Activated gamma-delta T cell treated with anti-CD3 and anti-CD28 coated beads, Interleukin-2, amount 50 U/mL, for 16 hours (primary cell): ENCODE results near the gene SMC3.
"Not testable (repeated sequence)": the region's sequence is repeated elsewhere in the genome, so short reads cannot be mapped to it uniquely, and the experiment has no call there.

ENCODE experiments used
- DNase-seq: peaks from one replicate; pipeline ENCODE4 v3.0.0-alpha.2; 2020; ENCODE audit warnings: low read depth

SMC3 gene

DNA sequence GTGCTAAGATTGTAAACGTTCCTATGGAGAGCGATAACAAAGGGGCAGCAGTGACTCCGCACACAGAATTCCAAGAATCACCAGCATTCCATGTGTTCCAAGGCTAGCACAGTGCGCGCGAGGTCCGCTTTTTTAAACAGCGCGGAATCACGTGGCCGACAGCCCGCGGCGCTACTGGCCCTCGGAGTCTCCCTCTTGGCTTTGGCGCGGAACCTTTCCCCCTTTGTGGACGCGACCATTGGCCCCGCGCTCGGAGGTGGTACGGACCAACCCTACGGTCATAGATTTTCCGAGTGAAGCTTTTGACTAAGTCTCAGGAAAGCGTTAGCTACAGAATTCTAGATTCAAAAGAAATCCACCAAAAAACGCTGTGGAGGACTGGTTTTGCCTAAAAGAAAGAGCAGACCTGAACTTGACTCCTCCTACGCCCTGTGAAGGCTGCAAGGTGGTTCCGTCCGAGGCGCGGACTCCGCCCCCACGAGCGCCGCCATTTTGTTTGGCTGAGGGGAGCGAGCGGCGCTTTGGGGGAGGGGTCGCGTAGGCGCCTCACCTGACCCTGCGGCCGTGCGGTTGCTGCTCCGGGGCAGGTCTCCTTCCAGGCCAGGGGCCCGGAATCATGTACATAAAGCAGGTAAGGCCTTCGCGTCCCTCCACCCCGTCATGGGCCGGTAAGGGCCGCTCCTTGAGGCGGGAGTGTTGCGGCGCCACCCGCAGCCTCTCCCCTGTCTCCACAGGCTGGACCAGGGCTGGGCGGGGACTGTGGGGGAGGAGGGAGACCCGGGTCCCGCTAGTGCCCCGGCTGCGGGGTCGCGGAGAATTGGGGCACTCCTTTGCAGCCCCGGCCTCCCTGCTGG, at the start of gene SMC3:
SMC3 (plus strand) TSS at position 495 of the 854 bp plus-strand sequence; CDS start at position 617, 122 bp downstream.
- DNase-seq: peak; percentile 83

DNA sequence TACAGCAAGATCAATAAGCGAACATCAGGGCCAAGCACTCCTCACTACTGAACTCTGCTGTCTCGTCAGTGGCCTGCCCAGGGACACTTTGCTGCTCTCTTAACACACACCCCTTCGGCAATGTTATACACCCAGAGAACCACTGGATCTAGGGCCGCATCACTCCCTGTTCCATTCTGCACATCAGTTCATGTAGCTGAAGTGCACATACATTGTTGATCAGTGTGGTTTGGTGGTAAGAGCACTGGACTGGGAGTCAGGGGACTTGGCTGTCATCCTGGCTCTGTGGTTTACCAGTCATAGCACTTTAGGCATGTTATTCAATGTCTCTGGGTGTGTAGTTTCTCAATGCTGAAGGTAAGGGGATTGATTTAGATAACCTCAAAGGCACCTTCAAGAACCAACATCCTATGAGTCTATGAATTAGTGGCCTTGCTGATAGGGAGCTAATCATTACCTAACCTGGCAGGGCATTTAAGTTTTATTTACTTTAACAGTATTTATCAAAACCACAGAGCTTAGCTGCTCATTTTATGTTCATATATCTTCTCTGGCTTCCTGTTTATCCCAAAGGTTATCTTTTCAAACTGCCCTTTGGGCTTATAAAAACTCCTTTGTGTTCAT, 45.0 kb upstream of the SMC3 start:
- no peak for DNase-seq

DNA sequence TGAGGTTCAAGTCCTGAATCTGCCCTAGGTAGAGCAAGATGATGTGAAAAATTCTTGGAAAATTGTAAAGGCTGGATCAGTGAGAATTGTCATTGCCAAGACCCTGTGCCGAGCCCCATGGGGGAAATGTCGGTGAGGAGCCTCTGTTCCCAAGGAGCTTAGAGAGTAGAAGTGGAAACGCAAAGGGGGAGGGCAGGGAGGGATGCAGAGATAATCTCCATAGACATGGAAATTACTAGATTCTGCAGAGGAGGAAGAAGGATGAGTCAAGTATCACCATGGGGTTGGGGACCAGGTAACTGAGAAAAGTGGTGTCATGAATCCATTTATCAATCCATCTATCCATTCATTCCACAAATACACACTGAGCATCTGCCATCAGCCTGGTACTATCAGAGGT, 43.8 kb upstream of the SMC3 start:
- no peak for DNase-seq

DNA sequence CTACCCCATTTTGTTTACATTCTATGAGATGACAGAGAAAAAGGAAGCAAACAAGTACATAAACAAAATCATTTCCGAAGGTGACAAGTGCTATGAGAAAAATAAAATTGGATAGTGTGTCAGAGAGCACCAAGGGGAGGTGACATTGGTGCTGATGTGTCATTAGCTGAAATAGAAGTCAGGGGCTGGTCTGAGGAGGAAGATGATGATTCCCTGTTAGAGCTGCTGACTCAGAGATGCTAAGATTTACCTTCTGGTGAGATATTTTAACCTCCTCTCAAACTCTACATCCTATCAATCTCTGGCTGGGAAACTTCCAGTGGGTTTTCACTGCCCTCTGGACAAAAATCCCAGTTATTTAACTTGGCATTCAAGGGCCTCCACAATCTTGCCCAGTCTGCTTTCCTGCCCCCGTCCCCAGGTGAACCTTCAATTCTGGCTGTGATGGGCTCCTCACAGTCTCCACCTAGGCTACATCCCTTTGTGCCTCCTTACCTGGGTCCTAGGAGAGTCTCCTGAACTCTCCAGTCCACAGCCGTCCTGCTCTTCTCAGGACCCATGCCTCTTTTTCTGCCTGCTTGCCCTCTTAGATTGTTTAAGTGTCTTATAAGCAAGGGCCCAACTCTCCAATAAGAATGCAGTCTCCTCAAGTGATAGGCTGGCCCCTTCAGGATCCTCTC, 43.2 kb upstream of the SMC3 start:
- DNase-seq: no peak

DNA sequence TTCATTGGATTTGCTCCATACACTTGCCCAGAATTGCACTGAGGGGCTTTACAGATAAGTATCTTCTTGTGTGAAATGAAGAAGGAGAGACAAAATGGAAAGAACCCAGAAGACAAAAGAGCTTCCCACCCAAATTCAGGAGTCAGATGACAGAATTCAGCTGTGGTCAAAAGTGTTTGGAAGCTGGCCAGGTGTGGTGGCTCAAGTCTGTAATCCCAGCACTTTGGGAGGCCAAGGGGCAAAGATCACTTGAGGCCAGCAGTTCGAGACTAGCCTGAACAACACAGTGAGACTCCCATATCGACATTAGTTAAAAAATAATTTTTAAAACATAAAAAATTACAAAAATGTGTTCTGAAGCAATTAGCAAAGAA, 42.6 kb upstream of the SMC3 start:
- DNase-seq: no peak

DNA sequence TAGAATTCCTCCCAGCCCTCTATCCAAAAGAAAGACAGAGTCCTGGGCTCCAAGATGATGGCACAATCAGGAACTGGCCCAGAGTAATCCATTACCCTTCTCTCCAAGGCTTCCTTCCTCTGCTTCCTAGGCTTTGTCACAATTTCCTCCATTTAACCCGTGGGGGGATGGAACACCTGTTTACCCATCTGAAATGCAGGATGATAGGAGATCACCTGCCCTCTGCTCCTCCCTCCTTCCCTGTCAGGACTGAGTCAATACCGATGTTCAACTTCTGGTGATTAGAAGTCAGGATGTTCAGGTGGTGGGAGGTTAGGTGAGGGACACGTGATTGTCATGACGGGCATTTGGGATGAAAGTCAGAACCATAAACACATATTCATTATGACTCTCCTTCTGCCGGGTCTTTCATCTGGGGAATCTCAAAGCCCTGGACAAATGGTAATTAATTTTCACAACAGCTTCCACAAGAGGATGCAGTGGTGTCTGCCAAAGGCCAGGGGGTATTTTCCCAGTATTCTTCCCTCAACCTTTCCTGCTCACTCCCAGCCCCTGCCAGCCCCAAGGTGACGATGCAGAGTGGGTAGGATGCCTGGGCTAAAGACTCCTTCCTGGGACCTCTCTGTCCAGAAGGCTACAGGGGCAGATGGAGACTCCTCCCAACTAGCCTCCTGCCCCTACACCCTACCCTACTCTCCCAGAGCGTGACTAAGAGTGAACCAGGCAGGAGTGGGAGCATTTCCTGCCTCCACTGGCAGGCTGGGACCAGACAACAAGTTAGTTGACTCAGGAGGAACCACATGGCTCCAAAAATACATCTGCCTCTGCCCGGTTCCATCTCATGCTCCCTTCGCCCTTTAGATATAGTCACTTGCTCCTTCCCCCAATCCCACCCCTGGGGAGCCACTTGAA, 41.9 kb upstream of the SMC3 start:
- DNase-seq: no peak

DNA sequence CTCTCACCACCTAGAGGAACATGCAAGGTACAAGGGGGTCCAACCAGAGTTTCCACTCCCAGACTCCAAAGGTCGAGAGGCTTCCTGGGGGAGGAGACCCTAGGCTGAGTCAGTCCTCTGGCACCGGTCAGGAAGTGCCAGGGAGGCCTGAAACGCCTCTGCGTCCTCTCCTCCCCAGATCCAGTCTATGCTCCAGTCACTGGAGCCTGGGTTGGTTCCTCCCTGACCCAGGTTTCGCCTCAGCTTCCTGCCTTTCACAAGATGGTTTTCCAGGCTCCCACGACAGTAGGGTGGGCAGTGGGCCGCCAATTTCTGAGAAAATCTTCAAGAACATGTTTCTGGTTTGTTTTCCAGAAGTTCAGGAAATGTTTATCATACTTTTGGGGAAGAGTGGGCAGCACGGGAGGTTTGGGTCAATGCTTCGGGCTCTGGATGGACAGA, 39.7 kb upstream of the SMC3 start:
- DNase-seq: no peak

DNA sequence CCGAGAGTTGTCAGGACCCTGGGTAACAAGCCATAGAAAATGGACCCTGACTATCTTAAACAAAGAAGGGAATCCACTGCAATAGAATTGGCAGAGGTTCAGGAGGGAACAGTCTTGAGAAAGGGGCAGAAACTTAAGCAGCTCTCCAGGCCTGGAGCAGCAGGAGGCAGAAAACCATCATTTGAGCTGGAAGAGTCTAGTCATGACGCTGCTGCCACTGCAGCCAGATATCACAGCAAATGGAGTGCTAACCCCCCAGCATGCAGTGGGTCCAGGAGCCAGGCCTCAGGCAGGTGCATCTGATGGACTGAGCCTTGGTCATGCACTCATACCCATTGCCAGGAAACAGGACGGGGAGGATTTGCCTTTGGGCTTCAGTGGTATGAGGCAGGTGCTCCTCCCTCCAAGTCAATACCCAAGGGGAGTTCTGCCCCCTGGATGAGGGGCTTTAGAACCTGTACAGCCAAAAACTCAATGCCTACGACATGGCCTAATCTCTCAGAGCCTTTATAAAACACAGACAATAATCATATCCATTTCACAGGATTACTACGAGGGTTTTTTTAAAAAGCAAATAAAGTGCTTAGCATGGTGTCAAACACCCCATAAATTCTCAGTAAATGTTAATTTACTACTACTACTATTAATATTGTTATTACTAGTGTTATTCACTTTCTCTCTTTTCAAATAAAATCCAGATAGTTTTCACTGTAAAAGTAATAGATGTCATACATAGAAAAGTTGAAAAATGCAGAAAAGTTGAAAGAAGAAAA, 39.1 kb upstream of the SMC3 start:
- DNase-seq: no peak

DNA sequence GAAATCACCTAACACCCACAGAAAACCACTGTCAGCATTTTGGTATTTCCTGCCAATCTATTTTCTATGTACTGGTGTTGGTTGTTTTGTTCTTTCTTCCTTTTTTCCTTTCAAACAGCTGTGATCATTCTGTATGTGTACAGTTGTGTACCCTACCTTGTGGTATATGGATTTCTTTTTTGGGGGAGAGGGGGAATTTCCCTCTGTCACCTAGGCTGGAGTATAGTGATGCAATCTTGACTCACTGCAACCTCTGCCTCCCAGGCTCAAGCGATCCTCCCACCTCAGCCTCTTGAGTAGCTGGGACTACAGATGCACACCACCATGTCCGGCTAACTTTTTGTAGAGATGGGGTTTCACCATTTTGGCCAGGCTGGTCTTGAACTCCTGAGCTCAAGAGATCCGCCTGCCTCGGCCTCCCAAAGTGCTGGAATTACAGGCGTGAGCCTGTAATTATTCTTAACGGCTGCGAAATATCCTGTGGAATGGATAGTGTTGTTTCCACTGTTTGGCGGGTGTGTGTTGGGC, 38.4 kb upstream of the SMC3 start:
- peak; percentile 28 for DNase-seq

DNA sequence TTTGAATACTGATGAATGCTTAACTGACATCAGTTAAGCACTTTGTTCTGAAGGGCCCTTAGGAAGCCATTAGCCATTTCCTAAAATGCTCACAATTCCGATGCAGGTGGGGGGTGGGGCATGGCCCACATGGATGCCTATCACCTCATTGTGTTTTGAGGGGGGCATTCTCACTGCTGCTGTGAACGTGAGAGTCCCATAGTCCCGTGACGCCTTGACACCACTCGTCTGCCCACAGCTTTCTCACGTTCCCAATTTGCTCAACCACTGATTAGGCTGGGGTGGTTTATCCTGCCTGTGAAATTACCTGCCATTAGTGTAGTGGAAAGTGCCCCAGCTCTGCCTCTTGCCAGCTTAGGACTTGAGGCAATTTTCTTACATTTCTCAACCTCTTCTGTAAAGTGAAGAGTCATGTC, 37.9 kb upstream of the SMC3 start:
- peak; percentile 14 for DNase-seq

DNA sequence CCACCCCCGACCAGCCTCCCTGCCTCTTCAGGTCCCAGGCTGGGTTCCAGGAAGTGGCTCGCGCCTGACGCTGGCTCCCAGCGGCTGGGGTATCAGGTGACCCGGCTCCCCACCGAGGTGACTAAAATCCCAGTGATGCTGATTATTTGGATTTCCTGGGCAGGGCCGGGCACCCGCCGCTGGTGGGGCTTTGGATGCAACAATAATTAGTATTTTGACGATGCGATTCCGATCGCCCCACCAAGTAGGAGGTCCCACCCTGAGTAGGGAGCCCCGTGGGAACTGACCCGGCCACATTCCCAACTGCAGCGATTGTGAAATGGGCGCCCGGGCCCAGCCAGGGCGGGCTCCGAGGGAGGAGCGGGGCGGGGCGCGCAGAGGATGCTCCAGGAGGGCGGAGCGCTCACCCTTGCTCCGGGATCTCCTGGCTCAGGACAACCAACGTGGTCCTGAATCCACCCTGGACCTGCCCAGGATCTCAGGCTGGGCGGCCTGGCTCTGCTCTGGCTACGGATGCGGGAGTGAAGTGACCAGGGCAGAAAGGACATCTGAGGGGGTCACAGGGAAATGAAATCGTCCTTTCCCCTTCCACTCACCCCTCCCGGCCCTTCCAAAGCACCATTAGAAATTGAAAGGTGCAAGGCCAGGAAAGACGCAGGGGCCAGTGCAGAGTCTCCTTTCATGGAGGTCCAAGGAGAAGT, 37.2 kb upstream of the SMC3 start:
- DNase-seq: no peak

DNA sequence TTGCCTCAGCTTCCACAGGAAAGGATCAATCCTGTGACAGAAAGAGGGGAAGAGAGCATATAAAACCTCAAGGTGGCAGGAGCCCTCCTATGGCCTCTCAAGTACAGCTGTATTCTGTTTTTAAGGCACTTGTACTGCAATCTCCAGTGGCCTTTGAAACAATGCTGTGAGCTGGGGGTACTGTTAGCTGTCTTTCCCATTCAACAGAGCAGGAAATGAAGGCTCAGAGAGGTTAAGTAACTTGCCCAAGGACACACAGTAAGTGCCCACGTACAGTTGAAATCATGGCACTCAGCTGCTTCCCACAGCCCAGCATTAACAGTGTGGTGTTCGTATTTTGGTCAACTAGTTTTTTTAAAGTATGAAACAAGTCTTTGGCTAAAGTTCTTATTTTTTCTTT, 35.8 kb upstream of the SMC3 start:
- DNase-seq: no peak

DNA sequence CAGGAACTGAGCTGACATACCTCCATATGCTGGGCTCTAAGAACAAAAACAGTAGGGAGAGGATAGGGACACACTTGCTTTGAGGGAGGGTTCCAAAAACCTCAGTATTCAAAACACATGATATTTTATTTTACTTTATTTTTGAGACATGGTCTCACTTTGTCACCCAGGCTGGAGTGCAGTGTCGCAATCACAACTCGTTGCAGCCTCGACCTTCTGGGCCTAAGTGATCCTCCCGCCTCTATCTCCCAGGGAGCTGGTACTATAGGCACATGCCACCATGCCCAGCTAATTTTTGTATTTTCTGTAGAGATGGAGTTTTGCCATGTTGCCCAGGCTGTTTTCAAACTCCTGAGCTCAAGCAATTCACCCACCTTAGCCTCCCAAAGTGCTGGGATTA, 34.9 kb upstream of the SMC3 start:
- DNase-seq: not testable (repeated sequence)

DNA sequence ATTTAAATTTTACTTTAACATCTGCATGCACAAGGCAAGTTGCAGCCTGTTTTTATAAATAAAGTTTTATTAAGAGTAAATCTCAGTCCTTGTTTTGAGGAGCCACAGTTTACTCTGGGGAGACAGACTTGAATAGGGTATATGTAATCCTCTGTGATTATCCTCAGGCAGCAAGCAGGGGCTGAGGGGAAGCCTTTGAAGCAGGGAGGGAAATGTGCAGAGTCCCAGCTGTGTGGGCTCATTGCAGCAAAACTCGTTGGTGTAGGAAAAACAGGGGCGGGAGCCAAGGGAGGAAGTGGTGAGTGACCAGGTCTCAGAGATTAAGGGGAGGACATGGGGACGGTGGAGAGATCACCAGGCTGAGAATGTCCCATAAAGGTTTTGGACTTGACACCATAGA, 34.3 kb upstream of the SMC3 start:
- no peak for DNase-seq

DNA sequence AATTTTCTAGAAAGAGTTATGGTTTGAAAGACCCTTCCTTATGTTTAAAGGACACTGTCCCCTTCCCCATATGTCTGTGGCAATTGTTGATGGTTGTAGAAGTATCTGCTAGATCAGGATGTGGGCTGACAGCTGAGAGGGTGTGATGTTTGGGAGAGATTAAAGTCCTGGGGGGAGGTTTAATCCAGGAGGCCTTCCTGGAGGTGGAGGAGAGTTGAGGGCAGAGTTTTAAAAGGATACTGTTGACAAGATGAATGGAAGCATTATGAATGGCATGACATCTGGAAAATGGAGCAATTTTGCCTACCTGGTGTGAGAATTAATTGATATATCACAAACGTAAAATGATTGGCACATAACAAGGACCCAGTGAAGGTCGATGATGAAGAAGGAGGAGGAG, 32.9 kb upstream of the SMC3 start:
- DNase-seq: no peak

DNA sequence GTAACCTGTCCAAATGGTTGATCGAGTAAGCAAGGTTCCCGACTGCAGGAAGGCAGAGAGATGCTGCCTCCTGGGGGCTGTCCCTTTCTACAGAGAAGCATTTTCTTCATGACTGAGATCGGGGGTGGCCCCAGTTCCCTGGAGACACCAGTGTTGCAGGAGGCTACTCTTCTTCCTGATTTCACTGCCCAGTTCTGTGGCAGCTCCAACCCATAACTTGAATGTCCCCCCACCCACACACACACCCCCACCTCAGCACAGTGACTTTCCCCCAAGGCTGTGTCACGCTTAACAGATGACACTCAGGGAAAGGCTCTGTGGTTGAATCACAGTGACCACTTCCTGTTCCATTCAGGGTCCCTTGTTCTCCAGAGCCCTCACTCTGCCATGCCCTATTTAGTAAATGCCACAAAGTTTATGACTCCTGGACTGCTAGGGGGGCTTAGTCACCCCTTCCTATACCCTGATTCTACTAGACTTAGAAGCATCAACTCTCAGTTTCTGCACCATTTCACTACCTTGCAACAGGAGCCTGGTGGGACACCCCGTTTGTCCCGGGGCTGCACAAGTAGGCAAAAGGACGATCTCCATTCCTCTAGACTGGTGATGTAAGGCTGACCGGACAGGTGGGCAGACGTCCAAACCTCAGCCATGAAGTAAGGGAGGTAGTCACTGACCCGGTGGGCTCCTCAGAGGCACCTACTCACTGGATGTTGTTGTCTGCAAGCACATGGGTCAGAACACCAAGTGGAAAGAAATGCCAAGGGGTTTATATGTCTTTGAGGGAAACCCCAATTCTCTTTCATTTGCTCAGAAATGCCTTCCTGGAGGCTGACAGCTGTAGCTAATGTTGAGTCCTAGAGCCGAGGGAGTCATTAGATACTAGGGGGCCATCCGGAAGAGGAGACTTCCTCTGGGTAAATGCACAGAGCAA, 31.3 kb upstream of the SMC3 start:
- peak; percentile 71 for DNase-seq

DNA sequence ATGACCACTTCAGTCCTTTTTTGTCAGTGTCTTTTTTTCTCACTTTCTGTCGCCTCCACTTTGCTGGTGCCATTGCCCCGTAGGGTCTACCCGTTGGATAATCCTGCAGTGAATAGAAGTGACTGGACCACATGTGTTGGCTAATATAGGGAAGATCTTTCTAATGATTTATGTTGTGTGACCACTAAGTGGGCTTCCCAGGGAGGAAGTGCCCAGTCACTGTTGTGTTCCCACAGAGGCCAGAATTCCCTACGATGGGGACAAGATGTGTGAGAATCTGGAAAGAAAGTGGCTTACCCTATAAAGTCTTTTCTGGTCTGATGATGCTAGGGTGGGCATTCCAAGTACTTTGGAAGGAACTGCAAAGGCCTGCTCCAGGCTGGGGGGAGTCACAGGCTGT, 28.4 kb upstream of the SMC3 start:
- no peak for DNase-seq

DNA sequence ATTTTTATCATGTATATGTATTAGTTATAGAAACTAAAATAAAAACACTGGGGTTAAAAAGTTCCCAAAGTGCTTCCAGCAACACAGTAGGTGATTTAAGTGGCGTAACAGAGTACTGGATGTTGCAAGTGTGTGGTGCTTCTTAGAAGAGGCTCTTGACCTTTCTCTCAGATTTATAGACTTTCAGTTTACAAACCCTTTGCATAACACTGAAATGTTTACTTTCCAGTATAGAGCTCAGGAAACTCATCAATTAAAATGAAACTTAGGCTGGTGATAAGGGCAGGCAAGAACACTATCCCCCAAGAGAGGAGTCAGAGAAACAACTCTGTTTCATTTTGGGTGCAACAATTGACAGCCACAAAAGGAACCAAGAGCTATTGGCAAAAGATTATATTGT, 27.5 kb upstream of the SMC3 start:
- no peak for DNase-seq

DNA sequence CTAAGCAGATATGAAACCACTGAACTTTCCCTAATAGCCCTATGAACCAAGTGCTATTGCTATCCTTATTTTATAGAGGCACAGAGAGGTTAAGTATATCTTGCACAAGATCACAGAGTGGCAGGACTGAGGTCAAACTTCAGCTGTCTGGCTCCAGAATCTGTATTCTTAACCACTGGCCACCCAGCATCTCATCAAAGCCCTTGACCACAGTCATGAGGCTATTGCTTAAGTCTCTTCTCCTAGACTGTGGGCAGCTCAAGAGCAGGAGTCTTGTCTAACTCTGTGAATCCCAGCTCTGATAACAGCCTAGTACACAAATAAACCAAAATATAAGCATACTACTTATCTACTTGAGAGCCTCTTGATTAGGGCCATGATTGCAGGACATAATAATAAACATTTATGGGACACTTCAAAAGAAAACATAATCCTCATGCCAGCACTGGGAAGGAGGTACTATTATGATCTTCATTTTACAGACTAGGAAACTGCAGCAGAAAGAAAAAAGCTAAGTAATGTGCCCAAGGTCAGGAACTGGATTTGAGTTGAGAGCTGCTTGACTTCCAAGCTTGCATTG, 22.4 kb upstream of the SMC3 start:
- no peak for DNase-seq
